Omental fat pad (tissue), 4 donors: ENCODE results near the gene PRADC1. TPM values are rescaled to one million over a fixed set of nuclear protein-coding genes. Genes with fewer than 3 reads are reported as not detected.
"Not testable (repeated sequence)": the region's sequence is repeated elsewhere in the genome, so short reads cannot be mapped to it uniquely, and the experiment has no call there.

Source experiments
- ATAC-seq: fragments of 150-250 bp; one replicate; pipeline ENCODE4 v1.9.1; 2016; ENCODE audit warnings: mild to moderate bottlenecking, moderate library complexity; ENCODE audit not compliant: low FRiP score
- DNase-seq: peaks from one replicate; pipeline ENCODE4 v3.0.0-alpha.2; 2019; ENCODE audit warnings: low spot score
- CTCF ChIP-seq, 3 donors: fragments of 450-650 bp; IDR thresholded peaks; one replicate each; pipeline ENCODE4 v1.5.1; 2016 to 2017; ENCODE audit warnings: antibody characterized with exemption in 3 of 3, mild to moderate bottlenecking in 3 of 3, moderate library complexity in 2 of 3
- total RNA-seq, 4 donors: library from RNA; depleted of rRNA; stranded (reverse); fragments of >200 nt; gene quantifications; one replicate each; pipeline ENCODE4 v1.1.0, GENCODE V29; 2016

Gene PRADC1
- total RNA-seq, 4 donors from 2014 or later: 23.1 to 44.0 (median 38.5) TPM

- TF ChIP-seq CTCF (IDR thresholded peaks at IDR 0.05): no peak
- ATAC-seq: no peak
- no peak for DNase-seq
Measured at GRCh38 chr2:73263540-73264331, 30.7 kb upstream of the PRADC1 start.

- ATAC-seq, DNase-seq: not testable (repeated sequence)
Measured at GRCh38 chr2:73262691-73263429, 29.8 kb upstream of the PRADC1 start.

GRCh38 chr2:73262108-73262651 lies 29.1 kb upstream of the PRADC1 start:
- DNase-seq (no peak), ATAC-seq (no peak)
- no peak for TF ChIP-seq CTCF (IDR thresholded peaks at IDR 0.05)

- TF ChIP-seq CTCF (IDR thresholded peaks at IDR 0.05): no peak
- ATAC-seq (no peak), DNase-seq (no peak)
Measured at GRCh38 chr2:73260338-73260984, 27.4 kb upstream of the PRADC1 start.

- ATAC-seq (no peak), DNase-seq (no peak)
- TF ChIP-seq CTCF (IDR thresholded peaks at IDR 0.05): no peak
Measured at GRCh38 chr2:73259704-73260337, 26.8 kb upstream of the PRADC1 start.

- TF ChIP-seq CTCF (IDR thresholded peaks at IDR 0.05): no peak
- ATAC-seq (no peak), DNase-seq (no peak)
Measured at GRCh38 chr2:73259276-73259675, 26.2 kb upstream of the PRADC1 start.

- DNase-seq (no peak), ATAC-seq (no peak)
- no peak for TF ChIP-seq CTCF (IDR thresholded peaks at IDR 0.05)
Measured at GRCh38 chr2:73258913-73259215, 25.8 kb upstream of the PRADC1 start.
